Fibroblast of villous mesenchyme (primary cell): Measurements from ENCODE around the gene WDFY4. TPM values are rescaled to one million over a fixed set of nuclear protein-coding genes. Genes with fewer than 3 reads are reported as not detected.

Experiments used
- DNase-seq: peaks from one replicate; pipeline ENCODE4 v3.0.0-alpha.2; 2010; ENCODE audit warnings: low read depth
- H3K4me3 ChIP-seq: 2 replicates; pipeline ENCODE4 v1.5.1; 2011; ENCODE audit warnings: low read depth, mild to moderate bottlenecking, low read length
- total RNA-seq: library from RNA; depleted of rRNA; stranded (reverse); fragments of >200 nt; gene quantifications from 2 replicates; pipeline ENCODE4 v1.2.3, GENCODE V29; 2012
- TF ChIP-seq, protein P1 (sequence below): IDR thresholded peaks from 2 replicates; pipeline ENCODE4 v1.5.1; 2012; ENCODE audit warnings: low read depth, mild to moderate bottlenecking, low read length; ENCODE audit not compliant: insufficient read depth

Gene WDFY4
- total RNA-seq, 1 donor, result not detected

DNA sequence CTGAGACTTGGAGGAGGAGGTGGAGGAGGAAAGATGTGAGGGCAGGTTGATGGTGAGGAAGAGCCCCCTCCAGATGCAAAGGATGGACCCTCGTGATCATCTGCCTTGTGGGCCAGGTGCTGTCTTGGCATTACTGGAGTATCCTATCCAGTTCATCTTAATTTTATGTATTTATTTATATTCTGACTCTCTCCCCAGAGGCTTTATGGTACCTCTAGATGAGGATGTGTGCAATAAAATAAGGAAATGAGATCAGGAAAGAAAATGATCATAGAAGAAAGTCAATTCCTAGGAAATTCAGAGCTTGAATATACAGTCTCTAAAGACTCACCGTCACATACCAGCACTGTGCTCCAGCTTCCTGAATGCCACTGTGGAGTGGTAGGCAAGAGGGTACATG, 160.8 kb downstream of the WDFY4 start:
- no peak for DNase-seq
- TF ChIP-seq, protein P1, sequence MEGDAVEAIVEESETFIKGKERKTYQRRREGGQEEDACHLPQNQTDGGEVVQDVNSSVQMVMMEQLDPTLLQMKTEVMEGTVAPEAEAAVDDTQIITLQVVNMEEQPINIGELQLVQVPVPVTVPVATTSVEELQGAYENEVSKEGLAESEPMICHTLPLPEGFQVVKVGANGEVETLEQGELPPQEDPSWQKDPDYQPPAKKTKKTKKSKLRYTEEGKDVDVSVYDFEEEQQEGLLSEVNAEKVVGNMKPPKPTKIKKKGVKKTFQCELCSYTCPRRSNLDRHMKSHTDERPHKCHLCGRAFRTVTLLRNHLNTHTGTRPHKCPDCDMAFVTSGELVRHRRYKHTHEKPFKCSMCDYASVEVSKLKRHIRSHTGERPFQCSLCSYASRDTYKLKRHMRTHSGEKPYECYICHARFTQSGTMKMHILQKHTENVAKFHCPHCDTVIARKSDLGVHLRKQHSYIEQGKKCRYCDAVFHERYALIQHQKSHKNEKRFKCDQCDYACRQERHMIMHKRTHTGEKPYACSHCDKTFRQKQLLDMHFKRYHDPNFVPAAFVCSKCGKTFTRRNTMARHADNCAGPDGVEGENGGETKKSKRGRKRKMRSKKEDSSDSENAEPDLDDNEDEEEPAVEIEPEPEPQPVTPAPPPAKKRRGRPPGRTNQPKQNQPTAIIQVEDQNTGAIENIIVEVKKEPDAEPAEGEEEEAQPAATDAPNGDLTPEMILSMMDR, result no peak
- no peak overlapping the region for H3K4me3 ChIP-seq

DNA sequence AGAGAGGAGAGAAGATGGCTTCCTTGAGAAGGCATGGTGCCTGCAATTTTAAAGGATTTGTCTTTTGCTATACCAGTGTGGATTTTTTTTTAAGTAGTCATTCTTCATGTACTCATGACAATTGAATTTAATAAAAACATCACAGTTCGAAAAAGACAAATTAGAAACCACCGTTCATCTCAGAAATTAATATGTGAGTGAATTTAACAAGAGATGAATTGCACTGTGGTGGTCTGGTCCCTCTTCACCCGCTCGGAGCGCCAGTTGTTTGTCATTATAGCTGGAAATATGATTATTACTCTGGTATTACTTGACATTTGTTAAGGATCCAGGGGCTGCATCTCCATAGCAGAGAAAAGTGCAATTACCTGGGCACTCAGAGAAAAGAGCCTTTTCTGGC, 163.0 kb downstream of the WDFY4 start:
- DNase-seq, result no peak
- TF ChIP-seq, protein P1, result no peak
- no peak overlapping the region for H3K4me3 ChIP-seq

DNA sequence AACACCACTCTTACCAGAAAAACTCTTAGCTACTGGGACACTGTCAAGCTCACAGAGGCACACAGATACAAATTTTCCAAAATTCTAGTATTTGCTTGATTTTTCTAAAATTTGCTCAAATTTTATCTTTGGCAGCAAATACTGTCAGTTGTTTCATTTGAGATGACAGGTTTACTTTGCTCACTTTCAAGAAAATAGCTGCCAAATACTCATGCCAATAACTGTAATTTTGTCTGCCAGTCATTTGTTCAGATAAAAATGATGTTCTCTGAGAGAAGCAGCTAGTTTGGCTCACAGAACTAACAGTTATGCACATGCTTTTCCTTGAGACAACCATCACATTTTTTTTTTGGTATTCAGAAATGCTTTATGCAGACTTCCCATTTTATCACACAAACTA, 172.2 kb downstream of the WDFY4 start:
- no peak overlapping the region for H3K4me3 ChIP-seq
- no peak for DNase-seq
- TF ChIP-seq, protein P1, result no peak

DNA sequence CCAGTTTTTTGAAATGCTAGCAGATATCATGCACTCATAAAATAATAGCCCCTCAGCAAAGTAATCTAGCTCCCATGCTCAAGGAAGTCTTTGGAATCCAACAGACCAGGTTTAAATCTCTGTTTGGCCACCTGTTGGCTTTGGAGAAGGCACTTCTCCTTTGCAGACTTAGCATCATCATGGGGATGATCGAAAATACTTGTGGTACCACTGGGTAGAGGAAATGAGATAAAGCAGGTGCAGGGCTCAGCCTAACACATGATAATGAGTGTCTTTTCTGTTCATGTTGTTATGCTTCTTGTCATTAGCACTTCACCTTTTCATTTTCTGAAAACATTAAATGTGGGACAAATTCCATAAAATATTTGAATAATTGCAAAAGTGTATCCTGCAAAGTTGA, 187.6 kb downstream of the WDFY4 start:
- DNase-seq, result no peak
- no peak overlapping the region for H3K4me3 ChIP-seq

DNA sequence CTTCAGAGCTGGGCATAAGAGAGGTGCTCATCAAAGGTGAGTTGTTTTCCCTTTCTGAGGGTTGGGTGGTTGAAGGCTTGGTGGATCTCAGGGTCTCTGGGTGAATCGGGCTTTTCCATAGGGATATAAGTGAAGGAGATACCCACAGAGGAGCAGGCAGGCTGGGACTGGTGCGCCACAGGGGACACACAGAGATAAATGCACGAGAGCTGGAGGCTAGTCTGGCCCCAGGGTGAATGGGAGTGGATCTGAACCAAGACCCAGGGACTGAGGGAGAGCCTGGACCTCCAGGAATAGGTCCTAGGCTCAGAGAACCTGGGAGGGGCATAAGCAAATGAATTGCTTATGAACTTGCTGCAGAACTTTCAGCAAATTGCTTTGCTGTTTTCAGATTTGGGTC, 193.4 kb downstream of the WDFY4 start:
- no peak for DNase-seq
- TF ChIP-seq, protein P1, result no peak
- no peak overlapping the region for H3K4me3 ChIP-seq

More for the DNA sequence above, 187.6 kb downstream of the WDFY4 start:
- TF ChIP-seq, protein P1, result no peak

DNA sequence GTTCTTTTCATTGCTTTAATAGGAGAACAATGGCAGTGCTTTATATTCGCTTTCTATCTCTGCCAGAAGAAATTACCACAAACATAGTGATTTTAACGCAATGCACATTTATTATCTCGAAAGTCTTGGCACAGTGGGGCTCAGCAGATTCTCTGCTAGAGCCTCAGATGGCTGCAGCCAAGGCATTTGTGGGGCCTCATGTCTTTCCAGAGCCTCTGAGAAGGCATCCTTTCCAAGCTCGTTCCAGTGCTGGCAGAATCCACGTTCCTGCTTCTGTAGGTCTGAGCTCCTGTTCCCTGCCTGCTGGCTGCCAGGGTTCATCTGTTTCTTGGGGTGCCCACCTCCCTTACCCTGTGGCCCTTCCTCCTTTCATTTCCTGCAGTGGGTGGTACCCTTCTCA, 194.8 kb downstream of the WDFY4 start:
- TF ChIP-seq, protein P1, result no peak
- no peak overlapping the region for H3K4me3 ChIP-seq
- DNase-seq, result no peak

DNA sequence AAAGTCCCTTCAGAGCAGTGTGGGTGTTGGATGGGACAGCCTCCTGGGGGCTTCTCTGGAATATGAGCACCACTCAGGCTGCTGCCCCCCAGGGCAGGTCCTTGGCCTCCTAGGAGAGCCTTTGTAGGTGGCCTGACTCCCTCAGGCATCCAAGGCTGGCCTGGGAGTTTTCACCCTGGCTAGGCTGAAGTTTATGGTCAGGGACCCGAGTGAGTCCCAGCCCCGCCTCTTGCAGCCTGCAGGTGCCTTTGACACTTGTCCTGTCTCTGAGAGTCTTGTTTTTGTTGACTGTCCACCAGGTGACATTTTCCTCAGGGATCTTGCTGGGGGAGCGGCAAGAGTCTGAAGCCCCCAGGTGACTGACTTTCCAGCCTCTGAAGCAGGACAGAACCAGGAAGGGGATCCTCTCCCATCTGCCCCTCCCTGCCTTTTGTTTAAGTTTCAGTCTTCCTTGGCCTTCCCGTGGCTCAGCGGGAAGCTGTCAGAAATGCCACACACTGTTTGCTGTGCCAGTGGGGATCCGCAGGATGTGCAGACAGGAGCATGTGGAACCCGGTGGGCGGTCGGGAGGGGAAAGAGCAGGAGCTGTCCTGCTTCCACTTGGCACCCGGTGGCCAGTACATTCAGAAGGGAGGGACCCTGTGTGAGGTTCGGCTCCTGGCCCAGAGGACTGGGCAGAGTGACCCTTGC, 195.5 kb downstream of the WDFY4 start:
- TF ChIP-seq, protein P1, result no peak
- no peak overlapping the region for H3K4me3 ChIP-seq
- no peak for DNase-seq
